A549 (cell line): Measurements from ENCODE around the gene HHLA2. TPM values are rescaled to one million over a fixed set of nuclear protein-coding genes. Genes with fewer than 3 reads are reported as not detected.

Experiments
- ATAC-seq, 2 experiments: fragments of 200-7000 bp in 1 of 2; fragments of >200 bp in 1 of 2; cut with Nextera tagmentation in 1 of 2; cut with Tn5 transposase in 1 of 2; 3 replicates each; pipeline versions ENCODE4 v1.8.0 to v1.9.1; 2018 to 2020; ENCODE audit warnings: mild to moderate bottlenecking in 1 of 2, moderate library complexity in 1 of 2
- CTCF ChIA-PET: fragments of 300-600 bp; sonication (Branson Sonifier 250); formaldehyde crosslinking; extraction: SDS; loops from one replicate; lab custom pipeline; 2021; ENCODE audit warnings: antibody characterized with exemption, inconsistent platforms; lab: Yijun Ruan, JAX
- POLR2A ChIA-PET: fragments of 350-600 bp; formaldehyde crosslinking; extraction: SDS; loops from one replicate; lab custom pipeline; 2021; ENCODE audit warnings: antibody characterized with exemption, inconsistent platforms; lab: Yijun Ruan, JAX
- DNase-seq, 2 experiments: peaks; one replicate each; pipeline versions ENCODE4 v3.0.0 to v3.0.0-alpha.2; 2011 to 2016; ENCODE audit warnings: low read depth in 1 of 2, low spot score in 1 of 2
- FAIRE-seq: peaks from 2 replicates; lab custom pipeline; 2011; peaks lifted over from hg19 to GRCh38; lab: Jason Lieb, UNC
- H3K27ac ChIP-seq, 2 experiments: fragments of >200 bp; sonication (Bioruptor Twin); formaldehyde crosslinking; 3 replicates each; pipeline ENCODE4 v1.5.1; 2016 to 2017
- H3K4me1 ChIP-seq: fragments of >200 bp; sonication (Bioruptor Twin); formaldehyde crosslinking; 3 replicates; pipeline ENCODE4 v1.6.1; 2016
- H3K4me2 ChIP-seq: fragments of >200 bp; sonication (Bioruptor Twin); formaldehyde crosslinking; 3 replicates; pipeline ENCODE4 v1.6.1; 2016
- H3K4me3 ChIP-seq: fragments of >200 bp; sonication (Bioruptor Twin); formaldehyde crosslinking; 3 replicates; pipeline ENCODE4 v1.5.1; 2016
- H3K9me3 ChIP-seq: fragments of >200 bp; sonication (Bioruptor Twin); formaldehyde crosslinking; 3 replicates; pipeline ENCODE4 v1.6.1; 2016
- ATOH8 ChIP-seq: fragments of 250-450 bp; sonication (Bioruptor Pico); IDR thresholded peaks from 2 replicates; pipeline ENCODE4 v1.5.0; 2020; ENCODE audit warnings: low read depth, mild to moderate bottlenecking, moderate library complexity
- BHLHE40 ChIP-seq: IDR thresholded peaks from 2 replicates; pipeline ENCODE4 v1.6.1; 2012; ENCODE audit warnings: low read depth, low read length, inconsistent platforms
- CBX2 ChIP-seq: fragments of 200-600 bp; sonication (generic); IDR thresholded peaks from 2 replicates; pipeline ENCODE4 v1.6.1; 2016; ENCODE audit warnings: low read depth, mild to moderate bottlenecking, borderline replicate concordance
- CHD2 ChIP-seq: fragments of 150-350 bp; IDR thresholded peaks from 2 replicates; pipeline ENCODE4 v1.6.1; 2014; ENCODE audit warnings: low read length; ENCODE audit not compliant: partially characterized antibody
- E2F6 ChIP-seq: IDR thresholded peaks from 2 replicates; pipeline ENCODE4 v1.6.1; 2012; ENCODE audit warnings: low read depth, borderline replicate concordance
- EHF ChIP-seq: fragments of 250-450 bp; sonication (Bioruptor Pico); IDR thresholded peaks from 2 replicates; pipeline ENCODE4 v1.5.0; 2020; ENCODE audit warnings: mild to moderate bottlenecking
- EHMT2 ChIP-seq: fragments of 200-600 bp; sonication (generic); IDR thresholded peaks from 2 replicates; pipeline ENCODE4 v1.6.1; 2016; ENCODE audit warnings: antibody characterized with exemption, low read depth, mild to moderate bottlenecking, moderate library complexity
- EP300 ChIP-seq, 2 experiments: fragments of >200 bp; sonication (Bioruptor Twin); formaldehyde crosslinking; IDR thresholded peaks; 2 replicates in 1 of 2; 3 replicates in 1 of 2; pipeline ENCODE4 v1.6.1; 2016 to 2017
- ESRRA ChIP-seq: fragments of 150-350 bp; IDR thresholded peaks from 2 replicates; pipeline ENCODE4 v1.6.1; 2014; ENCODE audit warnings: mild to moderate bottlenecking, low read length, borderline replicate concordance
- GATA3 ChIP-seq: IDR thresholded peaks from 2 replicates; pipeline ENCODE4 v1.6.1; 2012; ENCODE audit warnings: borderline replicate concordance
- HES2 ChIP-seq: fragments of >200 bp; sonication (Bioruptor Twin); formaldehyde crosslinking; IDR thresholded peaks from 2 replicates; pipeline ENCODE4 v1.6.1; 2016
- HOXA7 ChIP-seq: fragments of 250-450 bp; sonication (Bioruptor Pico); IDR thresholded peaks from 2 replicates; pipeline ENCODE4 v1.5.0; 2020; ENCODE audit warnings: mild to moderate bottlenecking, moderate library complexity
- HOXB13 ChIP-seq: fragments of 250-450 bp; sonication (Bioruptor Pico); IDR thresholded peaks from 2 replicates; pipeline ENCODE4 v1.5.0; 2020; ENCODE audit warnings: low read depth, mild to moderate bottlenecking, moderate library complexity
- JUN ChIP-seq, 2 experiments: fragments of >200 bp; sonication (Bioruptor Twin); formaldehyde crosslinking; IDR thresholded peaks; 2 replicates in 1 of 2; 3 replicates in 1 of 2; pipeline ENCODE4 v1.6.1; 2016 to 2017
- JUNB ChIP-seq: fragments of >200 bp; sonication (Bioruptor Twin); formaldehyde crosslinking; IDR thresholded peaks from 2 replicates; pipeline ENCODE4 v1.6.1; 2016
- KDM5A ChIP-seq: fragments of 200-600 bp; sonication (generic); IDR thresholded peaks from 2 replicates; pipeline ENCODE4 v1.6.1; 2016; ENCODE audit warnings: antibody characterized with exemption, mild to moderate bottlenecking
- MAFK ChIP-seq: fragments of 450-650 bp; IDR thresholded peaks from 2 replicates; pipeline ENCODE4 v1.6.1; 2014; ENCODE audit not compliant: partially characterized antibody
- MAX ChIP-seq: IDR thresholded peaks from 2 replicates; pipeline ENCODE4 v1.6.1; 2012
- NFE2L2 ChIP-seq: fragments of 150-350 bp; conservative IDR thresholded peaks from 2 replicates; pipeline ENCODE4 v1.6.1; 2014; ENCODE audit warnings: low read length
- NPAS2 ChIP-seq: fragments of 250-450 bp; sonication (Bioruptor Pico); IDR thresholded peaks from 2 replicates; pipeline ENCODE4 v1.8.0; 2022; ENCODE audit warnings: mild to moderate bottlenecking, moderate library complexity, borderline replicate concordance
- PBX3 ChIP-seq: IDR thresholded peaks from 2 replicates; pipeline ENCODE4 v1.6.1; 2012
- POLR2AphosphoS2 ChIP-seq: conservative IDR thresholded peaks from 2 replicates; pipeline ENCODE4 v1.6.1; 2012; ENCODE audit warnings: low read length, improper control_type of control experiment, inconsistent platforms
- RNF2 ChIP-seq: fragments of 200-600 bp; sonication (generic); IDR thresholded peaks from 2 replicates; pipeline ENCODE4 v1.6.1; 2016; ENCODE audit warnings: low read depth, mild to moderate bottlenecking, antibody characterized with exemption, moderate library complexity, borderline replicate concordance
- SMC3 ChIP-seq: fragments of >200 bp; sonication (Bioruptor Twin); formaldehyde crosslinking; IDR thresholded peaks from 3 replicates; pipeline ENCODE4 v1.6.1; 2018; ENCODE audit warnings: inconsistent platforms
- TFCP2L1 ChIP-seq: fragments of 250-450 bp; sonication (Bioruptor Pico); IDR thresholded peaks from 2 replicates; pipeline ENCODE4 v1.5.0; 2021; ENCODE audit warnings: mild to moderate bottlenecking
- TP53 ChIP-seq: fragments of 250-450 bp; sonication (Bioruptor Pico); IDR thresholded peaks from 2 replicates; pipeline ENCODE4 v1.5.0; 2021; ENCODE audit warnings: mild to moderate bottlenecking, moderate library complexity
- ZFP36 ChIP-seq: fragments of 450-650 bp; IDR thresholded peaks from 2 replicates; pipeline ENCODE4 v1.6.1; 2014; ENCODE audit warnings: borderline replicate concordance; ENCODE audit not compliant: partially characterized antibody
- ZSCAN20 ChIP-seq: fragments of 250-450 bp; sonication (Bioruptor Pico); IDR thresholded peaks from 2 replicates; pipeline ENCODE4 v1.8.0; 2022; ENCODE audit warnings: mild to moderate bottlenecking, moderate library complexity
- WGBS: methylation state at CpG from one replicate; pipeline ENCODE4 v1.1.6; 2017; ENCODE audit errors: missing lambda C conversion rate; 5-methylcytosine and 5-hydroxymethylcytosine counted together
- polyA plus RNA-seq, 4 experiments: library from polyadenylated mRNA; depleted of rRNA in 3 of 4; stranded (reverse); fragments of >200 nt; fragmentation: RNase III in 1 of 4; extraction: RNeasy Plus Mini Kit Qiagen cat#74134 plus additional on column Dnase treatment in 1 of 4; gene quantifications; 2 replicates in 3 of 4; 3 replicates in 1 of 4; pipeline ENCODE4 v1.2.3, GENCODE V29; 2011 to 2017
- TF ChIP-seq, protein P1 (sequence below): fragments of 450-650 bp; IDR thresholded peaks from 2 replicates; pipeline ENCODE4 v1.6.1; 2014; ENCODE audit warnings: antibody characterized with exemption
- TF ChIP-seq, protein P2 (sequence below): fragments of >200 bp; sonication (Bioruptor Twin); formaldehyde crosslinking; IDR thresholded peaks from 3 replicates; pipeline ENCODE4 v1.5.1; 2016
- TF ChIP-seq, protein P3 (sequence below): fragments of >200 bp; sonication (Bioruptor Twin); formaldehyde crosslinking; IDR thresholded peaks from 3 replicates; pipeline ENCODE4 v1.6.1; 2016

The HHLA2 gene
- polyA plus RNA-seq, 2 of the 4 experiments (the other 2 are of a cell fraction), result 0.08 to 0.48 TPM

- DNase-seq (no peak), ATAC-seq (no peak), FAIRE-seq (no peak)
- 79% methylated on average over 12 of the region's 12 CpGs for WGBS
- Histone ChIP-seq H3K4me2 (no peak overlapping the region), H3K27ac (no peak overlapping the region), H3K9me3 (no peaks in the 10 kb centered on the region), H3K4me3 (no peak overlapping the region), H3K4me1 (peaks cover 8% of the 10 kb centered on the region; the same call in 1 of the 3 replicates)
- ChIA-PET POLR2A (no interaction called here), CTCF (interaction anchor here (2.0 kb wide), 1 partner anchor 235 kb away, joined by 4 read pairs; no protein-coding TSS in a partner anchor)
- TF ChIP-seq CHD2 (no peak), EHF (CRISPR knock-in tag) (no peak), JUN (IDR thresholded peaks at IDR 0.05) (no peak), ATOH8 (no peak), CBX2 (no peak), EHMT2 (no peak), NPAS2 (no peak), GATA3 (no peak), MAFK (no peak), PBX3 (no peak), POLR2AphosphoS2 (no peak), ZFP36 (no peak), EP300 (IDR thresholded peaks at IDR 0.05) (no peak)
- TF ChIP-seq, protein P1, sequence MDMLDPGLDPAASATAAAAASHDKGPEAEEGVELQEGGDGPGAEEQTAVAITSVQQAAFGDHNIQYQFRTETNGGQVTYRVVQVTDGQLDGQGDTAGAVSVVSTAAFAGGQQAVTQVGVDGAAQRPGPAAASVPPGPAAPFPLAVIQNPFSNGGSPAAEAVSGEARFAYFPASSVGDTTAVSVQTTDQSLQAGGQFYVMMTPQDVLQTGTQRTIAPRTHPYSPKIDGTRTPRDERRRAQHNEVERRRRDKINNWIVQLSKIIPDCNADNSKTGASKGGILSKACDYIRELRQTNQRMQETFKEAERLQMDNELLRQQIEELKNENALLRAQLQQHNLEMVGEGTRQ, result no peak
- TF ChIP-seq, protein P2, sequence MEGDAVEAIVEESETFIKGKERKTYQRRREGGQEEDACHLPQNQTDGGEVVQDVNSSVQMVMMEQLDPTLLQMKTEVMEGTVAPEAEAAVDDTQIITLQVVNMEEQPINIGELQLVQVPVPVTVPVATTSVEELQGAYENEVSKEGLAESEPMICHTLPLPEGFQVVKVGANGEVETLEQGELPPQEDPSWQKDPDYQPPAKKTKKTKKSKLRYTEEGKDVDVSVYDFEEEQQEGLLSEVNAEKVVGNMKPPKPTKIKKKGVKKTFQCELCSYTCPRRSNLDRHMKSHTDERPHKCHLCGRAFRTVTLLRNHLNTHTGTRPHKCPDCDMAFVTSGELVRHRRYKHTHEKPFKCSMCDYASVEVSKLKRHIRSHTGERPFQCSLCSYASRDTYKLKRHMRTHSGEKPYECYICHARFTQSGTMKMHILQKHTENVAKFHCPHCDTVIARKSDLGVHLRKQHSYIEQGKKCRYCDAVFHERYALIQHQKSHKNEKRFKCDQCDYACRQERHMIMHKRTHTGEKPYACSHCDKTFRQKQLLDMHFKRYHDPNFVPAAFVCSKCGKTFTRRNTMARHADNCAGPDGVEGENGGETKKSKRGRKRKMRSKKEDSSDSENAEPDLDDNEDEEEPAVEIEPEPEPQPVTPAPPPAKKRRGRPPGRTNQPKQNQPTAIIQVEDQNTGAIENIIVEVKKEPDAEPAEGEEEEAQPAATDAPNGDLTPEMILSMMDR, result no peak
These were observed 92.1 kb downstream of the HHLA2 start for GRCh38 chr3:108388136-108389132.

GRCh38 chr3:108389372-108389771 lies 93.0 kb downstream of the HHLA2 start:
- no peak for FAIRE-seq
- H3K4me1 ChIP-seq, result peaks cover 8% of the 10 kb centered on the region; the same call in 1 of the 3 replicates
- 29% methylated on average over 1 of the region's 1 CpG for WGBS
- CTCF ChIA-PET, result no interaction called here
- no peak for DNase-seq
- no peak overlapping the region for H3K27ac ChIP-seq
- POLR2A ChIA-PET, result no interaction called here
- no peak overlapping the region for H3K4me2 ChIP-seq
- H3K4me3 ChIP-seq, result no peak overlapping the region
- TF ChIP-seq JUN (IDR thresholded peaks at IDR 0.05) (no peak), E2F6 (no peak), HOXA7 (CRISPR knock-in tag) (no peak), RNF2 (no peak), CBX2 (no peak), KDM5A (no peak), SMC3 (no peak), TP53 (CRISPR knock-in tag) (no peak), HES2 (no peak), TFCP2L1 (CRISPR knock-in tag) (no peak), BHLHE40 (no peak), ESRRA (no peak), JUNB (no peak), MAX (no peak), ZFP36 (no peak), HOXB13 (no peak), ZSCAN20 (CRISPR knock-in tag) (no peak), NFE2L2 (no peak)
- TF ChIP-seq, protein P3, sequence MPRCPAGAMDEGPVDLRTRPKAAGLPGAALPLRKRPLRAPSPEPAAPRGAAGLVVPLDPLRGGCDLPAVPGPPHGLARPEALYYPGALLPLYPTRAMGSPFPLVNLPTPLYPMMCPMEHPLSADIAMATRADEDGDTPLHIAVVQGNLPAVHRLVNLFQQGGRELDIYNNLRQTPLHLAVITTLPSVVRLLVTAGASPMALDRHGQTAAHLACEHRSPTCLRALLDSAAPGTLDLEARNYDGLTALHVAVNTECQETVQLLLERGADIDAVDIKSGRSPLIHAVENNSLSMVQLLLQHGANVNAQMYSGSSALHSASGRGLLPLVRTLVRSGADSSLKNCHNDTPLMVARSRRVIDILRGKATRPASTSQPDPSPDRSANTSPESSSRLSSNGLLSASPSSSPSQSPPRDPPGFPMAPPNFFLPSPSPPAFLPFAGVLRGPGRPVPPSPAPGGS, result no peak
- no peaks in the 10 kb centered on the region for H3K9me3 ChIP-seq
- ATAC-seq, result no peak
